Cardiac fibroblast (primary cell): Measurements from ENCODE around the gene C2CD5.
A peak's percentile ranks its signal among the peaks of the same experiment; 100 is the strongest.

Experiments
- DNase-seq, 2 donors: peaks; one replicate each; pipeline versions ENCODE4 v3.0.0 to v3.0.0-alpha.2; 2010; ENCODE audit warnings: low read depth in 2 of 2
- H3K4me3 ChIP-seq, 2 donors: replicated peaks in 1 of 2; 1 replicate in 1 of 2; 2 replicates in 1 of 2; pipeline ENCODE4 v1.5.1; 2011; ENCODE audit warnings: low read depth in 2 of 2, low read length in 2 of 2, mild to moderate bottlenecking in 2 of 2, moderate library complexity in 1 of 2
- CTCF ChIP-seq: IDR thresholded peaks from one replicate; pipeline ENCODE4 v1.5.1; 2011; ENCODE audit warnings: low read depth, mild to moderate bottlenecking, low read length, inconsistent platforms

The C2CD5 gene

GRCh38 chr12:22431693-22432251 lies 112.6 kb downstream of the C2CD5 start:
- no peak for DNase-seq
- H3K4me3 ChIP-seq: no peak overlapping the region
- no peak for TF ChIP-seq CTCF

- H3K4me3 ChIP-seq: no peak overlapping the region
- no peak for TF ChIP-seq CTCF
- no peak for DNase-seq
Measured at GRCh38 chr12:22416801-22417200, 127.5 kb downstream of the C2CD5 start.

- DNase-seq: peak in 1 of 2 donors; percentile 54
- H3K4me3 ChIP-seq: no peak overlapping the region
- no peak for TF ChIP-seq CTCF
Measured at GRCh38 chr12:22415342-22416309, 128.7 kb downstream of the C2CD5 start.

- no peak for TF ChIP-seq CTCF
- no peak overlapping the region for H3K4me3 ChIP-seq
- DNase-seq: no peak
Measured at GRCh38 chr12:22414742-22415141, 129.6 kb downstream of the C2CD5 start.

- no peak for DNase-seq
- no peak overlapping the region for H3K4me3 ChIP-seq
- TF ChIP-seq CTCF: no peak
Measured at GRCh38 chr12:22413592-22413991, 130.8 kb downstream of the C2CD5 start.

GRCh38 chr12:22412581-22412980 lies 131.8 kb downstream of the C2CD5 start:
- no peak overlapping the region for H3K4me3 ChIP-seq
- no peak for DNase-seq
- no peak for TF ChIP-seq CTCF
